SK-N-SH (cell line): Measurements from ENCODE around the gene CHCHD3. TPM values are rescaled to one million over a fixed set of nuclear protein-coding genes. Genes with fewer than 3 reads are reported as not detected.

Source experiments
- CTCF ChIA-PET: fragments of 300-600, 350-600 bp; formaldehyde crosslinking; extraction: SDS; loops from one replicate; lab custom pipeline; 2021; lab: Yijun Ruan, JAX
- POLR2A ChIA-PET: fragments of 350-600 bp; sonication (Branson Sonifier 250); formaldehyde crosslinking; extraction: SDS; loops from one replicate; lab custom pipeline; 2020; ENCODE audit warnings: antibody characterized with exemption, inconsistent platforms; lab: Yijun Ruan, JAX
- DNase-seq: peaks from one replicate; pipeline ENCODE4 v3.0.0; 2012
- H2AFZ ChIP-seq: fragments of 200-600 bp; sonication (generic); 2 replicates; pipeline ENCODE4 v1.8.1; 2016; ENCODE audit warnings: antibody characterized with exemption, mild to moderate bottlenecking, low read depth
- H3F3A ChIP-seq: fragments of 200-600 bp; sonication (generic); replicated peaks from 2 replicates; pipeline ENCODE3; 2016; ENCODE audit warnings: antibody characterized with exemption, mild to moderate bottlenecking; ENCODE audit not compliant: insufficient read depth
- H3K27ac ChIP-seq, 2 experiments: fragments of 200-500 bp in 1 of 2; fragments of 200-600 bp in 1 of 2; sonication (Bioruptor generic) in 1 of 2; sonication (generic), shearing (Covaris generic) in 1 of 2; 2 replicates each; pipeline versions ENCODE4 v1.5.1 to v1.6.1; 2014 to 2016; ENCODE audit warnings: low read depth in 2 of 2, inconsistent platforms in 1 of 2, low read length in 1 of 2, mild to moderate bottlenecking in 1 of 2, mixed read lengths in 1 of 2
- H3K27me3 ChIP-seq: fragments of 200-600 bp; sonication (generic), shearing (Covaris generic); 2 replicates; pipeline ENCODE4 v1.6.1; 2016; ENCODE audit warnings: mixed run types; ENCODE audit not compliant: insufficient read depth
- H3K36me3 ChIP-seq, 2 experiments: fragments of 200-500 bp in 1 of 2; fragments of 200-600 bp in 1 of 2; sonication (Bioruptor generic) in 1 of 2; sonication (generic) in 1 of 2; replicated peaks in 1 of 2; 2 replicates each; pipeline versions ENCODE3 to v1.5.1; 2014 to 2016; ENCODE audit warnings: low read length in 1 of 2, mild to moderate bottlenecking in 1 of 2; ENCODE audit not compliant: insufficient read depth in 2 of 2, control insufficient read depth in 1 of 2
- H3K4me1 ChIP-seq, 2 experiments: fragments of 200-500 bp in 1 of 2; fragments of 200-600 bp in 1 of 2; sonication (Bioruptor generic) in 1 of 2; sonication (generic), shearing (Covaris generic) in 1 of 2; 2 replicates each; pipeline versions ENCODE4 v1.5.1 to v1.6.1; 2014 to 2016; ENCODE audit warnings: low read depth in 1 of 2, low read length in 1 of 2, mixed run types in 1 of 2; ENCODE audit not compliant: insufficient read depth in 2 of 2, control insufficient read depth in 1 of 2
- H3K4me2 ChIP-seq: fragments of 200-600 bp; sonication (generic), shearing (Covaris generic); 2 replicates; pipeline ENCODE4 v1.6.1; 2017; ENCODE audit warnings: mixed run types
- H3K4me3 ChIP-seq, 2 experiments: fragments of 200-500 bp in 1 of 2; fragments of 200-600 bp in 1 of 2; sonication (Bioruptor generic) in 1 of 2; sonication (generic), shearing (Covaris generic) in 1 of 2; 2 replicates each; pipeline versions ENCODE4 v1.5.1 to v1.8.1; 2014 to 2016; ENCODE audit warnings: low read depth in 2 of 2, inconsistent platforms in 1 of 2, low read length in 1 of 2, mild to moderate bottlenecking in 1 of 2, mixed read lengths in 1 of 2, moderate library complexity in 1 of 2
- H3K79me2 ChIP-seq: fragments of 200-600 bp; sonication (generic); 2 replicates; pipeline ENCODE4 v1.8.1; 2017; ENCODE audit warnings: mild to moderate bottlenecking; ENCODE audit not compliant: insufficient read depth
- H3K9ac ChIP-seq: fragments of 200-600 bp; sonication (generic); 2 replicates; pipeline ENCODE4 v1.6.1; 2017; ENCODE audit warnings: mixed run types
- H3K9me2 ChIP-seq: fragments of 200-600 bp; sonication (generic); 2 replicates; pipeline ENCODE4 v1.6.1; 2017; ENCODE audit warnings: mixed run types
- H3K9me3 ChIP-seq: fragments of 200-600 bp; sonication (generic); 2 replicates; pipeline ENCODE4 v1.6.1; 2017; ENCODE audit warnings: mixed run types, mild to moderate bottlenecking, moderate library complexity
- H4K20me1 ChIP-seq: fragments of 200-600 bp; sonication (generic); 2 replicates; pipeline ENCODE4 v1.6.1; 2017; ENCODE audit warnings: mild to moderate bottlenecking, mixed run types; ENCODE audit not compliant: insufficient read depth
- CHD2 ChIP-seq: fragments of 150-350 bp; IDR thresholded peaks from 2 replicates; pipeline ENCODE4 v1.6.1; 2018; ENCODE audit warnings: low read length; ENCODE audit not compliant: partially characterized antibody
- FOXJ3 ChIP-seq: sonication (generic); formaldehyde crosslinking; IDR thresholded peaks from 2 replicates; pipeline ENCODE4 v1.5.1; 2020; ENCODE audit warnings: mild to moderate bottlenecking, missing genetic modification reagents
- GABPA ChIP-seq: IDR thresholded peaks from 2 replicates; pipeline ENCODE4 v1.4.0; 2012; ENCODE audit warnings: low read depth, mild to moderate bottlenecking
- JUND ChIP-seq: IDR thresholded peaks from 2 replicates; pipeline ENCODE4 v1.4.0; 2012
- NFIC ChIP-seq: IDR thresholded peaks from 2 replicates; pipeline ENCODE4 v1.4.0; 2012; ENCODE audit warnings: borderline replicate concordance
- NRF1 ChIP-seq: IDR thresholded peaks from 2 replicates; pipeline ENCODE4 v1.6.1; 2012; ENCODE audit warnings: low read depth, mild to moderate bottlenecking, low read length
- RAD21 ChIP-seq: IDR thresholded peaks from 2 replicates; pipeline ENCODE4 v1.6.1; 2012; ENCODE audit warnings: mild to moderate bottlenecking, low read length
- RCOR1 ChIP-seq: fragments of 150-350 bp; IDR thresholded peaks from 2 replicates; pipeline ENCODE4 v1.6.1; 2017; ENCODE audit warnings: antibody characterized with exemption, low read length
- REST ChIP-seq: IDR thresholded peaks from 2 replicates; pipeline ENCODE4 v1.6.1; 2012; ENCODE audit warnings: mild to moderate bottlenecking, low read depth, low read length, moderate library complexity
- RFX5 ChIP-seq: IDR thresholded peaks from 2 replicates; pipeline ENCODE4 v1.6.1; 2012; ENCODE audit warnings: mild to moderate bottlenecking, improper control_type of control experiment, low read length
- SIN3A ChIP-seq: IDR thresholded peaks from 2 replicates; pipeline ENCODE4 v1.6.1; 2012; ENCODE audit warnings: low read depth, mild to moderate bottlenecking, low read length, moderate library complexity, borderline replicate concordance
- TEAD4 ChIP-seq: IDR thresholded peaks from 2 replicates; pipeline ENCODE4 v1.4.0; 2012; ENCODE audit warnings: mild to moderate bottlenecking, borderline replicate concordance; ENCODE audit not compliant: insufficient read depth
- WGBS: methylation state at CpG from one replicate; pipeline ENCODE4 v1.1.6; 2017; ENCODE audit warnings: low lambda C conversion rate; 5-methylcytosine and 5-hydroxymethylcytosine counted together
- polyA plus RNA-seq, 3 experiments: library from polyadenylated mRNA; depleted of rRNA; stranded (reverse); fragments of >200 nt; gene quantifications; 2 replicates each; pipeline ENCODE4 v1.2.3, GENCODE V29; 2012
- TF ChIP-seq, protein P1 (sequence below): fragments of 150-350 bp; IDR thresholded peaks from 2 replicates; pipeline ENCODE4 v1.6.1; 2016; ENCODE audit warnings: mild to moderate bottlenecking, low read depth, low read length
- TF ChIP-seq, protein P2 (sequence below): IDR thresholded peaks from 2 replicates; pipeline ENCODE4 v1.4.0; 2012; ENCODE audit warnings: low read depth
- TF ChIP-seq, protein P3 (sequence below): IDR thresholded peaks from 2 replicates; pipeline ENCODE4 v1.4.0; 2012; ENCODE audit warnings: low read depth, borderline replicate concordance

The CHCHD3 gene
- polyA plus RNA-seq, 1 of the 3 experiments (the other 2 are of a cell fraction) = 97.1 TPM

DNA sequence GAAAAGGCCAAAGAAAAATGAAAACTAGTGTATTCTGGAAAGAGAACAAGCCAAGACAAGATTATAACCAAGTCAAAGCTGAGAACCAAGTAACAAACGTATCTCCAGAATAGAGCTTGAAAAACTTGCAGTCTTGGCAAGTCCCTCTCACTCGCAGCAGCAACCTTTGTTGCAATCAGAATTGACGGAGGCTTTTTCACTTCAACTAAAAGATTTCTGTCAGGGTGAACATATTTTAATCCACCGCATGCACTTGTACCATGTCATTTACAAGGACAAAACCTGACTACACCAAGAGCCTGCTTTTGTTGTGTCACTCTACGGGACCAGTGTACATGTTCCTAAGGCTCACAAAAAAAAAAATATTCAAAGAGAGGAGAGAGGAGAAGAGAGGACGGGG, 122.0 kb downstream of the CHCHD3 start:
- Histone ChIP-seq H3K9ac (no peak overlapping the region), H3K9me2 (no peaks in the 10 kb centered on the region), H3K36me3 (peaks cover 0 to 9% of the 10 kb centered on the region in 2 experiments), H4K20me1 (0 out of 2 replicates have a peak, but pooled peaks cover 3% of the 10 kb centered on the region), H3K4me1 (no peaks in the 10 kb centered on the region), H3K27ac (no peak overlapping the region), H3F3A (no peaks in the 10 kb centered on the region), H3K9me3 (no peaks in the 10 kb centered on the region), H3K79me2 (peaks cover 34% of the 10 kb centered on the region), H3K4me2 (no peak overlapping the region), H2AFZ (no peak overlapping the region), H3K27me3 (no peaks in the 10 kb centered on the region), H3K4me3 (no peak overlapping the region)
- DNase-seq = no peak
- 96% methylated on average over 6 of the region's 6 CpGs for WGBS
- ChIA-PET POLR2A (no interaction called here), CTCF (interaction anchor here (2.1 kb wide), 1 partner anchor 21 kb away, joined by 5 read pairs; no protein-coding TSS in a partner anchor)
- TF ChIP-seq GABPA (no peak), CHD2 (no peak), JUND (no peak), RFX5 (no peak), TEAD4 (no peak), REST (no peak), FOXJ3 (CRISPR knock-in tag) (no peak), SIN3A (no peak), RCOR1 (no peak), NRF1 (no peak), NFIC (no peak), RAD21 (no peak)
- TF ChIP-seq, protein P1, sequence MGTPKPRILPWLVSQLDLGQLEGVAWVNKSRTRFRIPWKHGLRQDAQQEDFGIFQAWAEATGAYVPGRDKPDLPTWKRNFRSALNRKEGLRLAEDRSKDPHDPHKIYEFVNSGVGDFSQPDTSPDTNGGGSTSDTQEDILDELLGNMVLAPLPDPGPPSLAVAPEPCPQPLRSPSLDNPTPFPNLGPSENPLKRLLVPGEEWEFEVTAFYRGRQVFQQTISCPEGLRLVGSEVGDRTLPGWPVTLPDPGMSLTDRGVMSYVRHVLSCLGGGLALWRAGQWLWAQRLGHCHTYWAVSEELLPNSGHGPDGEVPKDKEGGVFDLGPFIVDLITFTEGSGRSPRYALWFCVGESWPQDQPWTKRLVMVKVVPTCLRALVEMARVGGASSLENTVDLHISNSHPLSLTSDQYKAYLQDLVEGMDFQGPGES = no peak
- TF ChIP-seq, protein P2, sequence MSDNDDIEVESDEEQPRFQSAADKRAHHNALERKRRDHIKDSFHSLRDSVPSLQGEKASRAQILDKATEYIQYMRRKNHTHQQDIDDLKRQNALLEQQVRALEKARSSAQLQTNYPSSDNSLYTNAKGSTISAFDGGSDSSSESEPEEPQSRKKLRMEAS = no peak
- TF ChIP-seq, protein P3, sequence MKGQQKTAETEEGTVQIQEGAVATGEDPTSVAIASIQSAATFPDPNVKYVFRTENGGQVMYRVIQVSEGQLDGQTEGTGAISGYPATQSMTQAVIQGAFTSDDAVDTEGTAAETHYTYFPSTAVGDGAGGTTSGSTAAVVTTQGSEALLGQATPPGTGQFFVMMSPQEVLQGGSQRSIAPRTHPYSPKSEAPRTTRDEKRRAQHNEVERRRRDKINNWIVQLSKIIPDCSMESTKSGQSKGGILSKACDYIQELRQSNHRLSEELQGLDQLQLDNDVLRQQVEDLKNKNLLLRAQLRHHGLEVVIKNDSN = no peak
